B cell (primary cell): Measurements from ENCODE around the gene WDR45.
"Not testable (repeated sequence)": the region's sequence is repeated elsewhere in the genome, so short reads cannot be mapped to it uniquely, and the experiment has no call there.

Source experiments
- EZH2 ChIP-seq: IDR thresholded peaks from 2 replicates; pipeline ENCODE4 v1.6.1; 2012; ENCODE audit warnings: borderline replicate concordance, low read depth, mild to moderate bottlenecking, moderate library complexity, low read length; ENCODE audit not compliant: insufficient read depth, poor library complexity, severe bottlenecking
- TF ChIP-seq, protein P1 (sequence below): fragments of 200-600 bp; IDR thresholded peaks from one replicate; pipeline ENCODE4 v1.8.0; 2022; ENCODE audit warnings: antibody characterized with exemption, mild to moderate bottlenecking

DNA sequence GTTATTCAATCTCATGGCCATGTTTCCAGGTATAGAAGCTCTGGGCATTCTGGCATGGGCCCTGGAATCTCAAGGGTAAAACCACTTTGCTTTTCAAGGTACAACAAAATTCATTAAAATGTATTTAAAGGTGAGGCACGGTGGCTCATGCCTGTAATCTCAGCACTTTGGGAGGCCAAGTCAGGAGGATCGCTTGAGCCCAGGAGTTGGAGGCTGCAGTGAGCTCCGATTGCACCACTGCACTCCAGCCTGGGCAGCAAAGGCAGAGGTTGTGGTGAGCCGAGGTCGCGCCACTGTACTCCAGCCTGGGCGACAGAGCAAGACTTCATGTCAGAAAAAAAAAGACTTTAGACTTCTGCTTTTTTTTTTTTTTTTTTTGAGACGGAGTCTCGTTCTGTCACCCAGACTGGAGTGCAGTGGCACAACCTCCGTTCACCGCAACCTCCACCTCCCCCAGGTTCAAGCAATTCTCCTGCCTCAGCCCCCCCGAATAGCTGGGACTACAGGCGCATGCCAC lies 48.1 kb upstream of the WDR45 start:
- TF ChIP-seq, protein P1, sequence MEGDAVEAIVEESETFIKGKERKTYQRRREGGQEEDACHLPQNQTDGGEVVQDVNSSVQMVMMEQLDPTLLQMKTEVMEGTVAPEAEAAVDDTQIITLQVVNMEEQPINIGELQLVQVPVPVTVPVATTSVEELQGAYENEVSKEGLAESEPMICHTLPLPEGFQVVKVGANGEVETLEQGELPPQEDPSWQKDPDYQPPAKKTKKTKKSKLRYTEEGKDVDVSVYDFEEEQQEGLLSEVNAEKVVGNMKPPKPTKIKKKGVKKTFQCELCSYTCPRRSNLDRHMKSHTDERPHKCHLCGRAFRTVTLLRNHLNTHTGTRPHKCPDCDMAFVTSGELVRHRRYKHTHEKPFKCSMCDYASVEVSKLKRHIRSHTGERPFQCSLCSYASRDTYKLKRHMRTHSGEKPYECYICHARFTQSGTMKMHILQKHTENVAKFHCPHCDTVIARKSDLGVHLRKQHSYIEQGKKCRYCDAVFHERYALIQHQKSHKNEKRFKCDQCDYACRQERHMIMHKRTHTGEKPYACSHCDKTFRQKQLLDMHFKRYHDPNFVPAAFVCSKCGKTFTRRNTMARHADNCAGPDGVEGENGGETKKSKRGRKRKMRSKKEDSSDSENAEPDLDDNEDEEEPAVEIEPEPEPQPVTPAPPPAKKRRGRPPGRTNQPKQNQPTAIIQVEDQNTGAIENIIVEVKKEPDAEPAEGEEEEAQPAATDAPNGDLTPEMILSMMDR, result not testable (repeated sequence)
- not testable (repeated sequence) for TF ChIP-seq EZH2
